Testis (tissue), 2 donors: ENCODE results near the gene HTR3B.

ENCODE experiments used
- POLR2A ChIP-seq: fragments of 450-650 bp; IDR thresholded peaks from one replicate; pipeline ENCODE4 v1.6.1; 2017; ENCODE audit warnings: antibody characterized with exemption, mild to moderate bottlenecking, moderate library complexity
- TF ChIP-seq, protein P1 (sequence below), 3 experiments: fragments of 450-650 bp in 2 of 3; fragments of 200-600 bp in 1 of 3; sonication (generic) in 1 of 3; IDR thresholded peaks; one replicate each; pipeline ENCODE4 v1.5.1; 2016 to 2019; ENCODE audit warnings: antibody characterized with exemption in 3 of 3, mild to moderate bottlenecking in 2 of 3, moderate library complexity in 1 of 3

DNA sequence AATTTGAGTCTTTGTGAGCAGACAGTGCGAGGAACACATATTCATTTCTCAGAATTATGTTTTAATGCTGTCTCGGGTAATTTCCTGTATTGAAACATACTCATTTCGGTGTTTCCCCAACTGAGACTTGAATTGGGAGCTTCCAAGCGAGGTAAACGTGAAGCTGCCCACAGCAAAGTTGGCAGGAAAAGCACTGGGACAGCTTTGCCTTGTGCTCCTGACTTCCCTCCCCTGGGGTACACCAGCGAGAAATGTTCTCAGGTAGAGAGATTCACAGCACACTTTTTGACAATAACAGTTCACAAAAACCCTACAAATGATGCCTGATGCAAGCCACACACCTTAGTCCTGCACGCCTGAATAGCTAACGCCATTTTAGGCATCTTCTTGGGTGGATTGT lies 3.1 kb downstream of the HTR3B start:
- TF ChIP-seq, protein P1, sequence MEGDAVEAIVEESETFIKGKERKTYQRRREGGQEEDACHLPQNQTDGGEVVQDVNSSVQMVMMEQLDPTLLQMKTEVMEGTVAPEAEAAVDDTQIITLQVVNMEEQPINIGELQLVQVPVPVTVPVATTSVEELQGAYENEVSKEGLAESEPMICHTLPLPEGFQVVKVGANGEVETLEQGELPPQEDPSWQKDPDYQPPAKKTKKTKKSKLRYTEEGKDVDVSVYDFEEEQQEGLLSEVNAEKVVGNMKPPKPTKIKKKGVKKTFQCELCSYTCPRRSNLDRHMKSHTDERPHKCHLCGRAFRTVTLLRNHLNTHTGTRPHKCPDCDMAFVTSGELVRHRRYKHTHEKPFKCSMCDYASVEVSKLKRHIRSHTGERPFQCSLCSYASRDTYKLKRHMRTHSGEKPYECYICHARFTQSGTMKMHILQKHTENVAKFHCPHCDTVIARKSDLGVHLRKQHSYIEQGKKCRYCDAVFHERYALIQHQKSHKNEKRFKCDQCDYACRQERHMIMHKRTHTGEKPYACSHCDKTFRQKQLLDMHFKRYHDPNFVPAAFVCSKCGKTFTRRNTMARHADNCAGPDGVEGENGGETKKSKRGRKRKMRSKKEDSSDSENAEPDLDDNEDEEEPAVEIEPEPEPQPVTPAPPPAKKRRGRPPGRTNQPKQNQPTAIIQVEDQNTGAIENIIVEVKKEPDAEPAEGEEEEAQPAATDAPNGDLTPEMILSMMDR (IDR thresholded peaks at IDR 0.05) = no peak
- no peak for TF ChIP-seq POLR2A
